SIG-M5 treated with dmso at 0.1 percent for 504 hours (cell line): ENCODE measurements around the gene ARID5B.
A peak's percentile ranks its signal among the peaks of the same experiment; 100 is the strongest.

ENCODE experiments used
- DNase-seq: peaks from one replicate; lab custom pipeline; 2025; ENCODE audit not compliant: unreplicated experiment; lab: John Stamatoyannopoulos, UW

The ARID5B gene

DNA sequence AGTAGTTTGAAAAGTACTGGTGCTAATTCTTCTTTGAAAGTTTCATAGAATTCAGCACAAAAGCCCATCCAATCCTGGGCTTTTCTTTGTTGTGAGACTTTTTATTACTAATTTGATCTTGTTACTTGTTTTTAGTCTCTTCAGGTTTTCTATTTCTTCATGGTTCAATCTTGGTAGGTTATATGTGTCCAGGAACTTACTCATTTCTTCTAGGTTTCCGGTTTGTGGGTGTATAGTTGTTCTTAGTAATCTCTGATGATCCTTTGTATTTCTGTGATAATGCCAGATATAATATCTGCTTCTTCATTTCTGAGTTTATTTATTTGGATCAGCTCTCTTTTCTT lies 219.7 kb downstream of the ARID5B start:
- no peak for DNase-seq

DNA sequence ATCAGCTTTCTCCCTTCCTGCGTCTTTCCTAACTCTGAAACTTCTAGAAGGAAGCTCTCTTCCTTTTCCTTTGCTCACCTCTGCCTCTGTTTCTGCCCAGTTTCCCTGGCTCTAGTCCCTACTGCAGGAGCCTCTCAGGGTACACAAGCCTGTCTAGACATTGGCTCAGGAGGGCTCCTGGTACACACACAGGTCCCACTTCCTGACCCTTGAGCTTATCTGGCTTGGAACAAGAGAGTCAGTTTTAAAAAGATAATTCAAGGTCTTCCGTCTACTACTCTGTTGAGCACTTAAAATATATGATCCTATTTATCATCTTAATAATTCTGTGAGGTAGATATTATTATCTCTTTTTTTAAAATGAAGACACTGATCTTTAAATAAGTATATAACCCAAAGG lies 226.5 kb downstream of the ARID5B start:
- no peak for DNase-seq

DNA sequence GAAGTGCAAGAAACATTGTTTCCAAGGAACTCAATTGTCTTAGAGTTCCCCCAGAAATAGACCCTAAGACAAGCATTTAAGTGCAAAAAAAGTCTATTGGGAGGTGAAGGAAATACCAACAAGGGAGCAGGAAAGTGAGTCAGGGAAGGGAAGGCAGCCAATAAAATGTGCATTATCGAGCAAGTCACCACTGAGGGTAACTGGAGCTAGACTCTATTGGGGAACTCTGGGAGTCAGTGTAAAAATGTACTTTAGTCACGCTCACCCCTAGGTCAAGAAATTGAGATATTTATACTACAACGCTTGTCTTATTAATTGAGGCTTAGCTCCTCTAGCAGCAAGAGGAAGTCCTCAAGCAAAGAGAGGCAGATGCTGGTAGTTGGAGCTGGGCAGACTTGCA lies 229.4 kb downstream of the ARID5B start:
- DNase-seq: no peak

DNA sequence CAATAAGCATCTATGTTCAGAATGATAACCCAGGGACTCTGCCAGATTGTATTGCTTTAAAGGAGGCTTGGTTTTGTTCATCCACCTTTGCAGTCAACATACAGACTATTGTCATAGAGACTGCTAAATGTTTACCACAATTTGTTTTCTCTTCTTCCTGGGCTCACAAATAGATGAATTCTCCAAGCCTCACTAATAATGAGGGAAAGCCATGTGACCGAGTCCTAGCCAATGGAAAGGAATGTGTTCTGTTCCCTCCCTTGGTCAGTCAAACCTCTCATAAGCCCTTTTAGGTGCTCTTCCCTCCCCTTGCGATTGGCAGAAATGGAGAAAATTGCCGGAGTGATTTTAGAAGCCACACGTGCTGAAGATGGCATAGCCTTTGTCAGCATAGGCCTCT lies 230.2 kb downstream of the ARID5B start:
- no peak for DNase-seq

DNA sequence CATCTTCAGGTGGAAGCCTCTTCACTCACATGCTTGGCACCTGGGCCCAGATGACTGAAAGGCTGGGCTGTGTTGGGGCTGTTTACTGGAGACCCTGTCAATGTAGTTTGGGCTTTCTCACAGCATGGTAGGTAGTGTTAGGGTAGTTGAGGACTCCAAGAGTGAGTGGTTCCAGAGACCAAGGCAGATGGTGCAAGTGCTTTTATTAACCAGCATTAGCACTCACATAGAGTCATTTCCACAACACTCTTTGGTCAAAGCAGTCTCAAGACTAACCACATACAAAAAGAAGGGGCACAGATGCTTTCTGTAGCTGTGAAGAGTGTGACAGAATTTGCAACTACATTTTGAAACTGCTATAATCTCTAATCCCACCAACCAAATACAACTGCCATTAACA lies 232.1 kb downstream of the ARID5B start:
- DNase-seq: no peak

DNA sequence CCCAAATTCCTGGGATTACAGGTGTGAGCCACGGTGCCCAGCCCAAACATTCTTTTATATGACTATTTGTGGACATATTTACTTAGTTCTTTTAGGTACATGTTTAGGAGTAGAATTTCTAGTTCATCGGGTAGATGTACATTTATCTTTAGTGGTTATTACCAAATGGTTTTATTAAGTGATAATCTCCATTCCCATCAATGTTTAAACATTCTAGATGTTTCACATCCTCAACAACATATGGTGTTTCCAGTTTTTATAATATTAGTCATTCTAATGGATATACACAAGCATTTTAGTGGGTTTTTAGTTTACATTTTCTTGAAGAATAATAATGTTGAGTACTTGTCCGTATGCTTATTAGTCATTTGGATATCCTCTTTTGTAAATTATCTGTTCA lies 235.4 kb downstream of the ARID5B start:
- DNase-seq: peak; percentile 23
